DMS53 treated with DMSO at 0.1 percent for 48 hours (cell line): ENCODE data around the gene SCAMP2.

Experiments used
- DNase-seq: peaks from one replicate; lab custom pipeline; 2025; ENCODE audit not compliant: unreplicated experiment; lab: John Stamatoyannopoulos, UW

The SCAMP2 gene

GRCh38 chr15:74821790-74822158 is 51.4 kb downstream of the SCAMP2 start:
- no peak for DNase-seq

GRCh38 chr15:74821091-74821789 is 51.9 kb downstream of the SCAMP2 start:
- no peak for DNase-seq

- no peak for DNase-seq
Observed at GRCh38 chr15:74820056-74820455, 53.1 kb downstream of the SCAMP2 start.

GRCh38 chr15:74817370-74817737 is 55.8 kb downstream of the SCAMP2 start:
- no peak for DNase-seq

GRCh38 chr15:74816624-74817369 is 56.4 kb downstream of the SCAMP2 start:
- DNase-seq, result no peak

- DNase-seq, result no peak
Observed at GRCh38 chr15:74815961-74816360, 57.2 kb downstream of the SCAMP2 start.

- no peak for DNase-seq
Observed at GRCh38 chr15:74815121-74815934, 57.8 kb downstream of the SCAMP2 start.

GRCh38 chr15:74812533-74812932 is 60.6 kb downstream of the SCAMP2 start, which contains the start of gene LMAN1L:
Gene LMAN1L (plus strand): TSS chr15:74812835. CDS start chr15:74812855, 20 bp downstream.
- no peak for DNase-seq

GRCh38 chr15:74809956-74810355 is 63.2 kb downstream of the SCAMP2 start:
- DNase-seq, result no peak

GRCh38 chr15:74809242-74809641 is 63.9 kb downstream of the SCAMP2 start:
- DNase-seq, result no peak

- no peak for DNase-seq
Observed at GRCh38 chr15:74808840-74809229, 64.3 kb downstream of the SCAMP2 start.

GRCh38 chr15:74808078-74808839 is 64.9 kb downstream of the SCAMP2 start:
- DNase-seq, result no peak

- DNase-seq, result no peak
Observed at GRCh38 chr15:74807282-74807681, 65.9 kb downstream of the SCAMP2 start.

GRCh38 chr15:74804935-74805334 is 68.2 kb downstream of the SCAMP2 start:
- no peak for DNase-seq

- DNase-seq, result no peak
Observed at GRCh38 chr15:74802862-74803447, 70.2 kb downstream of the SCAMP2 start.

GRCh38 chr15:74802290-74802689 is 70.9 kb downstream of the SCAMP2 start:
- no peak for DNase-seq

GRCh38 chr15:74801311-74801997 is 71.7 kb downstream of the SCAMP2 start:
- no peak for DNase-seq

- DNase-seq, result no peak
Observed at GRCh38 chr15:74800559-74801094, 72.5 kb downstream of the SCAMP2 start.

GRCh38 chr15:74799856-74800558 is 73.2 kb downstream of the SCAMP2 start:
- DNase-seq, result peak; percentile 38
